NCI-H510A (cell line): ENCODE measurements around the gene PBX4.

Source experiments
- DNase-seq: peaks from one replicate; lab custom pipeline; 2025; lab: John Stamatoyannopoulos, UW

PBX4 gene

GRCh38 chr19:19540064-19540714 lies 78.3 kb downstream of the PBX4 start:
- no peak for DNase-seq

GRCh38 chr19:19539698-19540063 lies 78.8 kb downstream of the PBX4 start:
- no peak for DNase-seq

- no peak for DNase-seq
These were observed 79.7 kb downstream of the PBX4 start for GRCh38 chr19:19538785-19539166.

GRCh38 chr19:19538061-19538784 lies 80.3 kb downstream of the PBX4 start, which contains the start of gene CILP2:
Gene CILP2, plus strand, starts transcription at chr19:19538265. Its CDS starts 85 bp downstream, at chr19:19538350.
- no peak for DNase-seq

- no peak for DNase-seq
These were observed 81.1 kb downstream of the PBX4 start for GRCh38 chr19:19537075-19538048.

GRCh38 chr19:19535311-19536191 lies 82.9 kb downstream of the PBX4 start:
- no peak for DNase-seq

GRCh38 chr19:19534556-19535265 lies 83.8 kb downstream of the PBX4 start:
- DNase-seq: no peak

GRCh38 chr19:19533841-19534240 lies 84.6 kb downstream of the PBX4 start:
- no peak for DNase-seq

GRCh38 chr19:19532806-19533701 lies 85.4 kb downstream of the PBX4 start:
- no peak for DNase-seq

GRCh38 chr19:19531951-19532805 lies 86.3 kb downstream of the PBX4 start:
- peak; percentile 54 for DNase-seq

- DNase-seq: no peak
These were observed 87.6 kb downstream of the PBX4 start for GRCh38 chr19:19530889-19531288.

GRCh38 chr19:19530423-19530804 lies 88.1 kb downstream of the PBX4 start:
- DNase-seq: no peak

GRCh38 chr19:19529783-19530422 lies 88.6 kb downstream of the PBX4 start:
- no peak for DNase-seq

- no peak for DNase-seq
These were observed 89.6 kb downstream of the PBX4 start, which contains the start of gene YJEFN3 for GRCh38 chr19:19528721-19529490. Gene YJEFN3, plus strand, starts transcription at chr19:19528911. Its CDS starts 22 bp downstream, at chr19:19528933.

- no peak for DNase-seq
These were observed 90.5 kb downstream of the PBX4 start for GRCh38 chr19:19527674-19528625.

- DNase-seq: no peak
These were observed 91.2 kb downstream of the PBX4 start for GRCh38 chr19:19527371-19527656.
